ENCODE data around the gene TH.

DNA sequence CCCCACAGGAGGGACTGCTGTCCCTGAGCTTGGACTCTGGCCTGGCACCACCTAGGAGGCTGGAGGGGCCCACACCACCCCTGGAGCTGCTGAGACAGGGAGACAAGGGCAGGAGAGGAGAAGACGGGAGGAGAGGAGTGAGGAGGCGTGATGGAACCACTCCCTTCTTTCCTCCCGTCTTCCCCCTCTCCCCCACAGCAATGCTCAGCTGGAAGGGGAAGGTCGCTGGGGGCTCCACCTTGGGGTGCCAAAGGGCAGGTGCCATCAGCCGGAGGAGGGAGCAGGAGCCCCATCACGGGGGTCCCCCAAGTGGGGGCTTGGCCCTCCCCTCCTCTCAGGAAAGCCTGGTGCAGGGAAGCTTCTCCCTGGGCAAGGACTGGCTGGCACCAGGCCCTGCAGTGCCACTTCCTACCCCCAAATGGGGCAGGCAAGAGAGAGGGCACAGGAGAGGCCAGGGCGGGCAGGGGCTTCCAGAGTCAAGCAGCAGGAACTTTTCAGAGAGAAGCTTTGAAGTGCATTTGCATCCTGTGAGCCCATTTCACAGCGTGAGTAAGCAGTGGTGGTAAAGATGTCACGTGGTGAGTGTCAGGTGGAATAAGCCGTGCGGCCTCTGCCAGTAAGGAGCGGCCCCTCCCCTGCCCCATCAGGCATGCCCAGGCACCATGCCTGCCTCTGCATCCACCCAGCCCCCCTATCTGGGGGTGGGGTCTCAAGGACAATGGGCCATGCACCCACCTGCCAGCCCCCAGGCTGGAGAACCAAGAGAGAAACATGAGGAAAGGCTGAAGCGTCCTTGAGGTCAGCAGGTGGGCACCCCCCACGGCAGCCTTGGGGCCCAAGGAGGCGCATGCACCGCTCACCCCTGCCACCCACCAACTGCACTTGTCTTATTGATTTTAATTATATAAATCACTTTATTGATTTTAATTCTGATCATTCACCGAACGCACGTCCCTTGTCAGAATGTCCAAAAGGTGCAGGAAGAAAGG lies 37.3 kb downstream of the TH start:
- TF ChIP-seq, protein P1, sequence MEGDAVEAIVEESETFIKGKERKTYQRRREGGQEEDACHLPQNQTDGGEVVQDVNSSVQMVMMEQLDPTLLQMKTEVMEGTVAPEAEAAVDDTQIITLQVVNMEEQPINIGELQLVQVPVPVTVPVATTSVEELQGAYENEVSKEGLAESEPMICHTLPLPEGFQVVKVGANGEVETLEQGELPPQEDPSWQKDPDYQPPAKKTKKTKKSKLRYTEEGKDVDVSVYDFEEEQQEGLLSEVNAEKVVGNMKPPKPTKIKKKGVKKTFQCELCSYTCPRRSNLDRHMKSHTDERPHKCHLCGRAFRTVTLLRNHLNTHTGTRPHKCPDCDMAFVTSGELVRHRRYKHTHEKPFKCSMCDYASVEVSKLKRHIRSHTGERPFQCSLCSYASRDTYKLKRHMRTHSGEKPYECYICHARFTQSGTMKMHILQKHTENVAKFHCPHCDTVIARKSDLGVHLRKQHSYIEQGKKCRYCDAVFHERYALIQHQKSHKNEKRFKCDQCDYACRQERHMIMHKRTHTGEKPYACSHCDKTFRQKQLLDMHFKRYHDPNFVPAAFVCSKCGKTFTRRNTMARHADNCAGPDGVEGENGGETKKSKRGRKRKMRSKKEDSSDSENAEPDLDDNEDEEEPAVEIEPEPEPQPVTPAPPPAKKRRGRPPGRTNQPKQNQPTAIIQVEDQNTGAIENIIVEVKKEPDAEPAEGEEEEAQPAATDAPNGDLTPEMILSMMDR (IDR thresholded peaks at IDR 0.05; ENCODE audit: poor library complexity, severe bottlenecking) = no peak
- TF ChIP-seq TAF1 (IDR thresholded peaks at IDR 0.05; ENCODE audit: low read depth) (no peak), MXI1 (conservative IDR thresholded peaks at IDR 0.05; ENCODE audit: poor library complexity, severe bottlenecking) (no peak), POLR2AphosphoS5 (IDR thresholded peaks at IDR 0.05) (no peak)
